ENCODE measurements around the gene SEMA3A. TPM values are rescaled to one million over a fixed set of nuclear protein-coding genes. Genes with fewer than 3 reads are reported as not detected.

SEMA3A gene
- total and polyA plus RNA-seq, 4 donors: 11.7 to 32.0 (median 24.1) TPM

DNA sequence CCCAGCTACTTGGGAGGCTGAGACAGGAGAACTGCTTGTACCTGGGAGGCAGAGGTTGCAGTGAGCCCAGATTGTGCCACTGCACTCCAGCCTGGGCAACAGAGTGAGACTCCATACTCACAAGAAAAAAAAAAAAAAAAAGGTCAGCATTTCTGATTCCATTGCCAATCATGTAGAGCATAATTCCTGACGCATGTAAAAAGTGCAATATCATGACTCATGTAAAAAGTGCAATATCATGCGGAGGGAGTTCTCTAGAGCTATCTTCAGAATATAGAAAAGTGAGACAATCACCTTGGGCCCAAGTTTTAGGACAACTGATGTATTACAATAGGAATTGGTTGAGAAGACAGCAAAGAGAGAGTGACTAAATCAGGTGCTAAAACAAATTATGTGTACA lies 85.8 kb downstream of the SEMA3A start:
- Histone ChIP-seq H3K36me3 (ENCODE audit: control insufficient read depth, insufficient read depth, low read length) (no peaks in the 10 kb centered on the region), H3K4me3 (ENCODE audit: low read depth, low read length) (no peak overlapping the region), H3K27ac (ENCODE audit: low read depth, low read length) (no peak overlapping the region), H3K9me3 (ENCODE audit: control insufficient read depth, insufficient read depth, low read length) (no peaks in the 10 kb centered on the region), H3K4me1 (ENCODE audit: control insufficient read depth, insufficient read depth, low read length) (no peaks in the 10 kb centered on the region), H3K27me3 (ENCODE audit: control insufficient read depth, insufficient read depth, low read length) (no peaks in the 10 kb centered on the region)
- WGBS (ENCODE audit: insufficient coverage): no CpG with 5 or more reads among the region's 2 CpGs
- DNase-seq (ENCODE audit: low read depth in 4 of 6, low spot score in 6 of 6): no peak

GRCh38 chr7:84108119-84108518 lies 86.5 kb downstream of the SEMA3A start:
- no peak overlapping the region for H3K27ac ChIP-seq (ENCODE audit: low read depth, low read length)
- WGBS (ENCODE audit: insufficient coverage): 67% methylated on average over 1 of the region's 1 CpG
- H3K4me3 ChIP-seq (ENCODE audit: low read depth, low read length): no peak overlapping the region
- DNase-seq (ENCODE audit: low read depth in 4 of 6, low spot score in 6 of 6): no peak
- no peaks in the 10 kb centered on the region for H3K36me3 ChIP-seq (ENCODE audit: control insufficient read depth, insufficient read depth, low read length)
- H3K27me3 ChIP-seq (ENCODE audit: control insufficient read depth, insufficient read depth, low read length): no peaks in the 10 kb centered on the region
- no peaks in the 10 kb centered on the region for H3K4me1 ChIP-seq (ENCODE audit: control insufficient read depth, insufficient read depth, low read length)
- H3K9me3 ChIP-seq (ENCODE audit: control insufficient read depth, insufficient read depth, low read length): no peaks in the 10 kb centered on the region

GRCh38 chr7:84107259-84107658 lies 87.3 kb downstream of the SEMA3A start:
- Histone ChIP-seq H3K4me1 (ENCODE audit: control insufficient read depth, insufficient read depth, low read length) (no peaks in the 10 kb centered on the region), H3K9me3 (ENCODE audit: control insufficient read depth, insufficient read depth, low read length) (no peaks in the 10 kb centered on the region), H3K27me3 (ENCODE audit: control insufficient read depth, insufficient read depth, low read length) (no peaks in the 10 kb centered on the region), H3K36me3 (ENCODE audit: control insufficient read depth, insufficient read depth, low read length) (no peaks in the 10 kb centered on the region), H3K27ac (ENCODE audit: low read depth, low read length) (no peak overlapping the region), H3K4me3 (ENCODE audit: low read depth, low read length) (no peak overlapping the region)
- no CpG with 5 or more reads among the region's 2 CpGs for WGBS (ENCODE audit: insufficient coverage)
- no peak for DNase-seq (ENCODE audit: low read depth in 4 of 6, low spot score in 6 of 6)

- no peak overlapping the region for H3K27ac ChIP-seq (ENCODE audit: low read depth, low read length)
- no peaks in the 10 kb centered on the region for H3K4me1 ChIP-seq (ENCODE audit: control insufficient read depth, insufficient read depth, low read length)
- no peaks in the 10 kb centered on the region for H3K27me3 ChIP-seq (ENCODE audit: control insufficient read depth, insufficient read depth, low read length)
- H3K36me3 ChIP-seq (ENCODE audit: control insufficient read depth, insufficient read depth, low read length): no peaks in the 10 kb centered on the region
- no peak for DNase-seq (ENCODE audit: low read depth in 4 of 6, low spot score in 6 of 6)
- no peaks in the 10 kb centered on the region for H3K9me3 ChIP-seq (ENCODE audit: control insufficient read depth, insufficient read depth, low read length)
- WGBS (ENCODE audit: insufficient coverage): no CpG with 5 or more reads among the region's 3 CpGs
- no peak overlapping the region for H3K4me3 ChIP-seq (ENCODE audit: low read depth, low read length)
These were observed 88.3 kb downstream of the SEMA3A start for GRCh38 chr7:84106291-84106690.

DNA sequence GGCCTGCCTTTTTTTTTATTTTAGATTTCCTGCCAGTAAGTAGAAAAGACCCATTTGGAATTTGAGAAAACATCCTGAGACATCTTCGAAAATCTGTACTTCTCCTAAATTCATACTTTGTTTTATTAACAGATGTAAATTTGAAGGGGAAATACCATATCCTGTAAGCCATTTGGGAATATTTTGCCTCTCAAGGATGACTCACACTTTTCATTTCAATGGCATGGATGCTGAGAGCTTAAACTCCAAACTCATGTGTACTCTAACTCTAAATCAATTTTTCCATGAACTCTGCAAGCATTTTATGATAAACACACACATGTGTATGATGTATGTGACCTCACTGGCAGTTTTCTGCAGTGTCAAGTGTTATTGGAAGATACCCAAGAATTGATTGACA lies 89.0 kb downstream of the SEMA3A start:
- WGBS (ENCODE audit: insufficient coverage): no CpG with 5 or more reads among the region's 1 CpG
- H3K27ac ChIP-seq (ENCODE audit: low read depth, low read length): no peak overlapping the region
- no peak for DNase-seq (ENCODE audit: low read depth in 4 of 6, low spot score in 6 of 6)
- no peak overlapping the region for H3K4me3 ChIP-seq (ENCODE audit: low read depth, low read length)
- H3K36me3 ChIP-seq (ENCODE audit: control insufficient read depth, insufficient read depth, low read length): no peaks in the 10 kb centered on the region
- no peaks in the 10 kb centered on the region for H3K27me3 ChIP-seq (ENCODE audit: control insufficient read depth, insufficient read depth, low read length)
- H3K9me3 ChIP-seq (ENCODE audit: control insufficient read depth, insufficient read depth, low read length): no peaks in the 10 kb centered on the region
- no peaks in the 10 kb centered on the region for H3K4me1 ChIP-seq (ENCODE audit: control insufficient read depth, insufficient read depth, low read length)

DNA sequence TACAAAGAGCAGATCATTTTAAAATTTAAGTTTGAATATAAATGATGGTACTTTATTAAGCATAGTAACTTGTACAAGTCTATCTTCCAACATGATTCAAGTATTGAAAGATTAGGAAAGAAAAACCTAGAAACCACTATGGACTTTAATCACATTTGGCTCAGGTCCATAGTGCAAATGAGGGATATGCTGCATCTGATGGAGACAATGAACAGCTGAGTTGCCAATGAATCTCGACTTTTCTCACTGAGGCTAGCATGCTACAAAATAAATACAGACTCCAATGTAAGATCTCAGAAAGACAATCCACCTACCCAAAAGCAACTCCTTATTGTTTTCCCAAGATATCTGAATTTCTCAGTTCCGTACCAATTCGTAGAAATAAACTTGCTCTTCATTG lies 89.8 kb downstream of the SEMA3A start:
- 38% methylated on average over 1 of the region's 3 CpGs for WGBS (ENCODE audit: insufficient coverage)
- Histone ChIP-seq H3K36me3 (ENCODE audit: control insufficient read depth, insufficient read depth, low read length) (no peaks in the 10 kb centered on the region), H3K4me3 (ENCODE audit: low read depth, low read length) (no peak overlapping the region), H3K9me3 (ENCODE audit: control insufficient read depth, insufficient read depth, low read length) (no peaks in the 10 kb centered on the region), H3K27ac (ENCODE audit: low read depth, low read length) (no peak overlapping the region), H3K27me3 (ENCODE audit: control insufficient read depth, insufficient read depth, low read length) (no peaks in the 10 kb centered on the region), H3K4me1 (ENCODE audit: control insufficient read depth, insufficient read depth, low read length) (no peaks in the 10 kb centered on the region)
- peak in 2 of 6 donors; percentile 27 to 39 for DNase-seq (ENCODE audit: low read depth in 4 of 6, low spot score in 6 of 6)

DNA sequence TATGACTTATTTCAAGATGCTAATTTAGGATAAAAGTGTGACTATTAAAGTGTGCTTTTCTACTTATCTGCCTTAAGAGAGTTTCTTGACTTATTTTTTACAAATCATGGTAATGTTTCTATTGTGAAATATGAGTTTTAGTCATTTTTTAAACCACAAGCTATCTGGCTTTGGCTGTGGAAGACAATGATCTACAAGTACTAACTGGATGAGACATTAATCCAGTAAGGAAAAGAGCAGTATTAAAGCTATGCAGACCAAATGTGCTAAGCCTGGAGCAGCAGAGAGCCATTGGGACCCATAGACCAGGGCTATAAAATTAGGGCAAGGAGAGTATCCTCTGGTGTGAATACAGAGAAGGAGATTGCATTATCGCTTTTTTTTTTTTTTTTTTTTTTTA lies 92.4 kb downstream of the SEMA3A start:
- no CpG with 5 or more reads among the region's 1 CpG for WGBS (ENCODE audit: insufficient coverage)

DNA sequence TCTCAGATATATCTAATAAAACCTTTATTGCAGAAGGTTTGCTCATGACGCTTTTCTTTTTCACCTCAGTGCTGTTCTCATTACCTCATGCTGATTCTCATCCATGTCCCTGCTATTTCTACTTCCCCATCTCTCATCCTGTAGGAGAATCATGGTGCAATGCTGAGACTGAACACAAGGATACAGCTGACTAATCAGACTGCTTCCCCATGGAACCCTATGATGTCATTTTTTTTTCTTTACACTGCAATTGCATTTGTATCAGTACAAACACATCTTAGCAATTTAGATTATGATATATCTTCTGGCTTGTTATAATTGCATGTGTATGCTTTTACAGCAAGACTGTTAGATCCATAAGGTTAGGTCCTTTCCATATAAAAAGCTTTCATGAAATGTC lies 93.7 kb downstream of the SEMA3A start:
- no peaks in the 10 kb centered on the region for H3K27me3 ChIP-seq (ENCODE audit: control insufficient read depth, insufficient read depth, low read length)
- H3K9me3 ChIP-seq (ENCODE audit: control insufficient read depth, insufficient read depth, low read length): no peaks in the 10 kb centered on the region
- H3K4me1 ChIP-seq (ENCODE audit: control insufficient read depth, insufficient read depth, low read length): no peaks in the 10 kb centered on the region
- no peaks in the 10 kb centered on the region for H3K36me3 ChIP-seq (ENCODE audit: control insufficient read depth, insufficient read depth, low read length)
- H3K4me3 ChIP-seq (ENCODE audit: low read depth, low read length): no peak overlapping the region
- no peak overlapping the region for H3K27ac ChIP-seq (ENCODE audit: low read depth, low read length)
- WGBS (ENCODE audit: insufficient coverage): 100% methylated on average over 1 of the region's 1 CpG
- DNase-seq (ENCODE audit: low read depth in 4 of 6, low spot score in 6 of 6): peak in 1 of 6 donors; percentile 40

More for the DNA sequence above, 92.4 kb downstream of the SEMA3A start:
- no peaks in the 10 kb centered on the region for H3K9me3 ChIP-seq (ENCODE audit: control insufficient read depth, insufficient read depth, low read length)
- H3K27ac ChIP-seq (ENCODE audit: low read depth, low read length): no peak overlapping the region
- no peak for DNase-seq (ENCODE audit: low read depth in 4 of 6, low spot score in 6 of 6)
- no peaks in the 10 kb centered on the region for H3K36me3 ChIP-seq (ENCODE audit: control insufficient read depth, insufficient read depth, low read length)
- H3K27me3 ChIP-seq (ENCODE audit: control insufficient read depth, insufficient read depth, low read length): no peaks in the 10 kb centered on the region
- H3K4me3 ChIP-seq (ENCODE audit: low read depth, low read length): no peak overlapping the region
- H3K4me1 ChIP-seq (ENCODE audit: control insufficient read depth, insufficient read depth, low read length): no peaks in the 10 kb centered on the region

DNA sequence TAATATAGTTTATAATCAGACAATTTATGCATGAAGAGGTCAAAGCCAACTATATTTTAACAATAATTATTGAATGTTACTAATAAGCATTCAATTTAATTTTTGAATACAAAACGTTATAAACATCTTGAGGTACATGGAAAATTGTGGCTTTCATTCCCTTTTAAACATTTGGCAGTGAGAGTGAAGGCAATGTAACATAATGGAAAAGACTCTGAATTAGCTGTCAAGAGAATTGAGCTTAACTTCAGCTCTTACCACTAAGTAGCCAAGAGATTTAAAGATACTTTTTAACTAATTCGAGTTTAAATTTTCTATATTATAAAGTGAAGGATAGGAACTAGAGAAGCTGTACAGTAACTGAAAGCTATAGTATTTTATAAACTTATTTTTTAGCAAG lies 98.6 kb downstream of the SEMA3A start:
- DNase-seq (ENCODE audit: low read depth in 4 of 6, low spot score in 6 of 6): no peak
- H3K27me3 ChIP-seq (ENCODE audit: control insufficient read depth, insufficient read depth, low read length): no peaks in the 10 kb centered on the region
- no peaks in the 10 kb centered on the region for H3K4me1 ChIP-seq (ENCODE audit: control insufficient read depth, insufficient read depth, low read length)
- H3K4me3 ChIP-seq (ENCODE audit: low read depth, low read length): no peak overlapping the region
- no peaks in the 10 kb centered on the region for H3K36me3 ChIP-seq (ENCODE audit: control insufficient read depth, insufficient read depth, low read length)
- no peaks in the 10 kb centered on the region for H3K9me3 ChIP-seq (ENCODE audit: control insufficient read depth, insufficient read depth, low read length)
- WGBS (ENCODE audit: insufficient coverage): no CpG with 5 or more reads among the region's 2 CpGs
- no peak overlapping the region for H3K27ac ChIP-seq (ENCODE audit: low read depth, low read length)

DNA sequence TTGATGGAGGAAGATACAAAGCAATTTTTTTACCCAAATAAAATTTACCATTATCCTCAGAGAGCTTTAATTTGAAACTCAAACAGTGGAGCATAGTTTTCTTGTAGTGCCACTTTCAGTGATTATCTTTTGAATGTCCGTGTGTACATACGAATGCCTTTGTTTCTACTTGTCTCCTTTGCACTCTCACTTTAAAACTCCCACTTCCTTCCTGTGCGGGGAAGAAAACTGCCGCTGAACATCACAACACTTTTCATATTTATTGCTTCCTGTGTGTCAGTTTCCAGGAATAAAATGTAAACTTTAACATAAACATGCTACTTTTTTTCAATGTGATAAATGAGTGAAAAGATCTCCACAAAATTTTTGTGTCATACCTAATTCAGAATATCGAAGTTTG lies 102.4 kb downstream of the SEMA3A start:
- DNase-seq (ENCODE audit: low read depth in 4 of 6, low spot score in 6 of 6): no peak
- no peaks in the 10 kb centered on the region for H3K27me3 ChIP-seq (ENCODE audit: control insufficient read depth, insufficient read depth, low read length)
- no peaks in the 10 kb centered on the region for H3K4me1 ChIP-seq (ENCODE audit: control insufficient read depth, insufficient read depth, low read length)
- H3K4me3 ChIP-seq (ENCODE audit: low read depth, low read length): no peak overlapping the region
- no peaks in the 10 kb centered on the region for H3K9me3 ChIP-seq (ENCODE audit: control insufficient read depth, insufficient read depth, low read length)
- no CpG with 5 or more reads among the region's 5 CpGs for WGBS (ENCODE audit: insufficient coverage)
- no peak overlapping the region for H3K27ac ChIP-seq (ENCODE audit: low read depth, low read length)
- no peaks in the 10 kb centered on the region for H3K36me3 ChIP-seq (ENCODE audit: control insufficient read depth, insufficient read depth, low read length)

Measured in spinal cord (tissue), 10 donors.